Mesendoderm (in vitro differentiated cells): ENCODE data around the gene PLA2G4A.

Experiments used
- DNase-seq: peaks from one replicate; pipeline ENCODE4 v3.0.0; 2013
- H2AK5ac ChIP-seq: 2 replicates; pipeline ENCODE4 v1.6.1; 2013; ENCODE audit warnings: low read length, inconsistent platforms
- H2BK120ac ChIP-seq: 2 replicates; pipeline ENCODE4 v1.6.1; 2013; ENCODE audit warnings: low read depth, mild to moderate bottlenecking, low read length, moderate library complexity, mixed read lengths
- H2BK15ac ChIP-seq: replicated peaks from 2 replicates; pipeline ENCODE4 v1.6.1; 2013; ENCODE audit warnings: low read depth, mild to moderate bottlenecking, moderate library complexity
- H2BK5ac ChIP-seq: 2 replicates; pipeline ENCODE4 v1.6.1; 2013; ENCODE audit warnings: low read length, inconsistent platforms
- H3K18ac ChIP-seq: 2 replicates; pipeline ENCODE4 v1.6.1; 2013; ENCODE audit warnings: mild to moderate bottlenecking, low read length, mixed read lengths
- H3K23ac ChIP-seq: one replicate; pipeline ENCODE4 v1.6.1; 2013; ENCODE audit warnings: low read length
- H3K27ac ChIP-seq: 2 replicates; pipeline ENCODE4 v1.5.1; 2013; ENCODE audit warnings: low read depth, mild to moderate bottlenecking, inconsistent platforms, low read length, moderate library complexity
- H3K27me3 ChIP-seq: 2 replicates; pipeline ENCODE4 v1.6.1; 2013; ENCODE audit warnings: low read length, control low read depth, mild to moderate bottlenecking, inconsistent platforms; ENCODE audit not compliant: insufficient read depth, poor library complexity
- H3K36me3 ChIP-seq: 2 replicates; pipeline ENCODE4 v1.6.1; 2013; ENCODE audit warnings: low read length, inconsistent platforms; ENCODE audit not compliant: control insufficient read depth, insufficient read depth
- H3K4ac ChIP-seq: one replicate; pipeline ENCODE4 v1.6.1; 2013; ENCODE audit warnings: low read depth, mild to moderate bottlenecking, low read length, moderate library complexity
- H3K4me1 ChIP-seq: 2 replicates; pipeline ENCODE4 v1.6.1; 2013; ENCODE audit warnings: low read depth, low read length, inconsistent platforms; ENCODE audit not compliant: control insufficient read depth
- H3K4me2 ChIP-seq: 2 replicates; pipeline ENCODE4 v1.6.1; 2013; ENCODE audit warnings: low read length
- H3K4me3 ChIP-seq: 2 replicates; pipeline ENCODE4 v1.5.1; 2013; ENCODE audit warnings: mild to moderate bottlenecking, low read length
- H3K56ac ChIP-seq: one replicate; pipeline ENCODE4 v1.6.1; 2013; ENCODE audit warnings: low read length
- H3K79me1 ChIP-seq: 2 replicates; pipeline ENCODE4 v1.6.1; 2013; ENCODE audit warnings: low read length, inconsistent platforms
- H3K79me2 ChIP-seq: 2 replicates; pipeline ENCODE4 v1.6.1; 2013; ENCODE audit warnings: mild to moderate bottlenecking, low read length; ENCODE audit not compliant: control insufficient read depth, insufficient read depth
- H3K9ac ChIP-seq: 2 replicates; pipeline ENCODE4 v1.6.1; 2013; ENCODE audit warnings: low read length, inconsistent platforms
- H4K5ac ChIP-seq: one replicate; pipeline ENCODE4 v1.6.1; 2013; ENCODE audit warnings: low read length
- H4K8ac ChIP-seq: one replicate; pipeline ENCODE4 v1.6.1; 2013; ENCODE audit warnings: low read depth, mild to moderate bottlenecking, control low read depth, low read length, moderate library complexity
- WGBS: extraction: QIAGEN DNeasy Blood & Tissue Kit; methylation state at CpG from one replicate; pipeline ENCODE4 v1.1.7; 2013; ENCODE audit warnings: low lambda C conversion rate, missing lambda C conversion rate; ENCODE audit not compliant: insufficient coverage; ENCODE audit errors: extremely low coverage; 5-methylcytosine and 5-hydroxymethylcytosine counted together

Gene PLA2G4A

GRCh38 chr1:186976700-186977099 lies 148.0 kb downstream of the PLA2G4A start:
- no peak overlapping the region for H3K27ac ChIP-seq
- WGBS = no CpG with 5 or more reads among the region's 8 CpGs
- H3K4me1 ChIP-seq = no peaks in the 10 kb centered on the region
- H3K9ac ChIP-seq = no peak overlapping the region
- H3K4me3 ChIP-seq = no peak overlapping the region
- H3K4ac ChIP-seq = no peak overlapping the region
- H3K36me3 ChIP-seq = no peaks in the 10 kb centered on the region
- no peak overlapping the region for H3K4me2 ChIP-seq
- no peak overlapping the region for H3K23ac ChIP-seq
- H2AK5ac ChIP-seq = no peak overlapping the region
- no peak overlapping the region for H3K56ac ChIP-seq
- no peak overlapping the region for H2BK120ac ChIP-seq
- H3K79me1 ChIP-seq = no peaks in the 10 kb centered on the region
- no peak for DNase-seq
- H3K27me3 ChIP-seq = no peaks in the 10 kb centered on the region
- H2BK5ac ChIP-seq = no peak overlapping the region
- no peak overlapping the region for H3K18ac ChIP-seq
- H4K5ac ChIP-seq = no peak overlapping the region
- no peaks in the 10 kb centered on the region for H3K79me2 ChIP-seq
- H4K8ac ChIP-seq = no peak overlapping the region
- no peak overlapping the region for H2BK15ac ChIP-seq

DNA sequence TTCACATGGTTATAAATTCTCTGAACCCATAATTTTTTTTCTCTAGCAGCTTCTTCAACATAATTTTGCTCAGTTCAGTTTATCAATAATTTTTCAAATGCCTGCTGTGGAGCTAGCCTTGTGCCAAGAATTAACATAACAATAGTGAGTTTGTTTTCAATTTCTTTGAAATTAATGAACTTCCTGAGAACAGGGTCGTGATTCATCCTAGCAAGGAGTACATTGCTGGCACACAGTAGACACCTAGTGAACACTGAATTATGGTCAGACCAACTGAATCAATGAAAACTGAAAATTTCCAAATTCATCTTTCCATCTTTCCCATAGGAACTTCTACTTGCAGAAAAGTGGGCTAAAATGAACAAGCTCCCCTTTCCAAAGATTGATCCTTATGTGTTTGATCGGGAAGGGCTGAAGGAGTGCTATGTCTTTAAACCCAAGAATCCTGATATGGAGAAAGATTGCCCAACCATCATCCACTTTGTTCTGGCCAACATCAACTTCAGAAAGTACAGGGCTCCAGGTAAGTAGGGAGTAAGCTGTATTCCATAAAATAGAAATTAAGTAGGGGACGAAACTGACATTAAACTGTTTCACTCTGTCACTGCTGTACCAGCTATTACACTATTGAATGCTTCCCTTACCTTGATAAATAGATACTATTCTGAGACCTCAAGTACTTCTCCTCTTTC lies 148.7 kb downstream of the PLA2G4A start:
- no peak for DNase-seq
- Histone ChIP-seq H2AK5ac (no peak overlapping the region), H2BK120ac (no peak overlapping the region), H2BK5ac (no peak overlapping the region), H3K79me2 (no peaks in the 10 kb centered on the region), H3K4me2 (no peak overlapping the region), H4K8ac (no peak overlapping the region), H3K4me3 (no peak overlapping the region), H3K56ac (no peak overlapping the region), H3K79me1 (no peaks in the 10 kb centered on the region), H4K5ac (no peak overlapping the region), H3K23ac (no peak overlapping the region), H3K18ac (no peak overlapping the region), H3K4me1 (no peaks in the 10 kb centered on the region), H3K27me3 (no peaks in the 10 kb centered on the region), H3K27ac (no peak overlapping the region), H3K36me3 (no peaks in the 10 kb centered on the region), H3K9ac (no peak overlapping the region), H3K4ac (no peak overlapping the region), H2BK15ac (no peak overlapping the region)
- no CpG with 5 or more reads among the region's 3 CpGs for WGBS

DNA sequence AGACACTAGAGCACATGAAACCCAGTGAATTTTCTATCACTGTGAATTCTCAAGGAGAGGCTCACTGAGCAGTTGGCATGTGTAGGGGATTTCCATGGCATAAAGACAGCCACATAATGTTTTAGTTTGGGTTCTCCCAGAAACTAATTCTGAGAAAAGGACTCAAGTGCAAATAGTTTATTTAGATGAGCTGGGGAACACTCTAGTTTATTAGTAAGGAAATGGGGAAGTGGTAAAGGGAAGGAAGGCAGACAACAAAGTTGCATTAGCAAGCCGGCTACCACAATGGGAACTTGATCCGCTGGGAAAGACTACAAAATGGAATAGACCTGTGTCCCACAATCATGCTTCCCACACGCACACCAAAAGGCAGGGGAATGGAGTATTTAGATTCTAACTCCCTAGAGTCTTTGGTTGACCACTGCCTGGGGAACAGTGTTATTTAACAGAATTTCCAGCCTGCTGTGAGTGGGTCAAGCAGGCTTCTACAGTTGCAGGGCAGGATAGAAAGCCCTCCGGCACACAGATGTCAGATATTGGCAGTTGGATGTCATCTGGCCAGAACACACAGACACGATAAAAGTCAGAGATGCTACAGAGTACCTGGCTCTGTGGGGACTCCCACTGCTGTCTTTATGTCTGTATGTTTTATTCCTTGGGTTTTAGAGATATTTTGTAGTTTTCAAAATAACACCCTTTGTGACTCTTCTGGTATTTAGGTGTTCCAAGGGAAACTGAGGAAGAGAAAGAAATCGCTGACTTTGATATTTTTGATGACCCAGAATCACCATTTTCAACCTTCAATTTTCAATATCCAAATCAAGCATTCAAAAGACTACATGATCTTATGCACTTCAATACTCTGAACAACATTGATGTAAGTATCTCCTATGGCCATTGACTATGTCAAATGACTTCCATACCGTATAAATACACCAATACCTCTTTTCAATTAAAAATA lies 150.1 kb downstream of the PLA2G4A start:
- Histone ChIP-seq H3K56ac (no peak overlapping the region), H2BK5ac (no peak overlapping the region), H2AK5ac (no peak overlapping the region), H3K18ac (no peak overlapping the region), H3K4ac (no peak overlapping the region), H4K5ac (no peak overlapping the region), H3K23ac (no peak overlapping the region), H3K79me2 (no peaks in the 10 kb centered on the region), H3K27ac (no peak overlapping the region), H2BK15ac (no peak overlapping the region), H3K4me3 (no peak overlapping the region), H3K9ac (no peak overlapping the region), H3K27me3 (no peaks in the 10 kb centered on the region), H3K79me1 (no peaks in the 10 kb centered on the region), H2BK120ac (no peak overlapping the region), H3K36me3 (no peaks in the 10 kb centered on the region), H4K8ac (no peak overlapping the region), H3K4me1 (no peaks in the 10 kb centered on the region), H3K4me2 (no peak overlapping the region)
- no peak for DNase-seq
- whole genome bisulfite sequencing = 100% methylated on average over 1 of the region's 7 CpGs

DNA sequence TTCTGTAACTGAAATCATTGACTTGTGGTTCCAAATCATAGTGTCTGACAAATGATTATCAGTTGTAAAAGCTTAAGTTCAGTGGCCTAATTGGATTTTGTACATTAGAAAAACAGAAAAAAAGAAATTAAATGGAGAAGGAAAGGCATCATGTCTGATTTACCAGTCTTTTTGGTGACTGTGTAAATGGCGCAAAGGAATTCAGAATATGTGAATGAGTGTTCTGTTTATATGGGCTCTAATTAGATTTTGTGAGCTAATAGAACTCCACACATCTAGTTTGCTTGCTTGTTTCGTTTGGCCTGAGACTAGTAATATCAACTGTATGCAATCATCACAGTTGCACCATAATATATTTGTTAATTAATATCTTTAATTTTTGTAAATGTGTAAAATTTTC lies 151.7 kb downstream of the PLA2G4A start:
- no peak overlapping the region for H3K27ac ChIP-seq
- H2BK120ac ChIP-seq = no peak overlapping the region
- H4K8ac ChIP-seq = no peak overlapping the region
- WGBS = no CpG with 5 or more reads among the region's 2 CpGs
- no peak overlapping the region for H4K5ac ChIP-seq
- no peak overlapping the region for H3K56ac ChIP-seq
- H3K4me2 ChIP-seq = no peak overlapping the region
- no peaks in the 10 kb centered on the region for H3K36me3 ChIP-seq
- no peaks in the 10 kb centered on the region for H3K79me1 ChIP-seq
- H2AK5ac ChIP-seq = no peak overlapping the region
- DNase-seq = no peak
- H3K27me3 ChIP-seq = no peaks in the 10 kb centered on the region
- H3K23ac ChIP-seq = no peak overlapping the region
- no peak overlapping the region for H2BK5ac ChIP-seq
- H3K18ac ChIP-seq = no peak overlapping the region
- H3K79me2 ChIP-seq = no peaks in the 10 kb centered on the region
- H2BK15ac ChIP-seq = no peak overlapping the region
- H3K9ac ChIP-seq = no peak overlapping the region
- no peak overlapping the region for H3K4me3 ChIP-seq
- H3K4me1 ChIP-seq = no peaks in the 10 kb centered on the region
- H3K4ac ChIP-seq = no peak overlapping the region

DNA sequence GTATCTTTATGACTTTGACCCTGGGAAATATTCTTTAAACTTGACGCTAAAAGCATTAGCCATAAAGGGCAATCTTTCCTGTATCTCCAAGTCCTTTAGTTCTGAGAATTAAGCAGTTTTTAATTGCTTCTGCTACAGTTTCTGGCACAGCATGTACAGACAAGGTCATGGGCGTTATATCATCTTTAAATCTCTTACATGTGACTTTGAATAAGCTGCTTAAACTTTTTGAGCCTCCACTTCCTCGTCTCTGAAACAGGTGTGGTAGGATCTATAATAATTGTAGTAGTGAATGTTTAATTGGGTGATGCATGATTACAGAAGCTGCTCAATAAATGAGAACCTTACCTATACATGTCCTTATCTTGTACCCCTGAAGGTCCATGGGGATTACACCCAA lies 153.4 kb downstream of the PLA2G4A start:
- H2BK5ac ChIP-seq = no peak overlapping the region
- H3K18ac ChIP-seq = no peak overlapping the region
- H3K4me2 ChIP-seq = no peak overlapping the region
- H3K27ac ChIP-seq = no peak overlapping the region
- no peak overlapping the region for H3K9ac ChIP-seq
- H3K36me3 ChIP-seq = no peaks in the 10 kb centered on the region
- no peak overlapping the region for H4K8ac ChIP-seq
- H3K4me3 ChIP-seq = no peak overlapping the region
- no peak overlapping the region for H2BK15ac ChIP-seq
- no peak overlapping the region for H3K4ac ChIP-seq
- H3K79me1 ChIP-seq = no peaks in the 10 kb centered on the region
- no peak overlapping the region for H2AK5ac ChIP-seq
- no peak overlapping the region for H3K56ac ChIP-seq
- no peak overlapping the region for H4K5ac ChIP-seq
- H3K4me1 ChIP-seq = no peaks in the 10 kb centered on the region
- H3K23ac ChIP-seq = no peak overlapping the region
- no peaks in the 10 kb centered on the region for H3K27me3 ChIP-seq
- DNase-seq = no peak
- no CpG with 5 or more reads among the region's 3 CpGs for WGBS
- no peaks in the 10 kb centered on the region for H3K79me2 ChIP-seq
- H2BK120ac ChIP-seq = no peak overlapping the region
